ENCODE measurements around the gene STRADA.

STRADA gene

DNA sequence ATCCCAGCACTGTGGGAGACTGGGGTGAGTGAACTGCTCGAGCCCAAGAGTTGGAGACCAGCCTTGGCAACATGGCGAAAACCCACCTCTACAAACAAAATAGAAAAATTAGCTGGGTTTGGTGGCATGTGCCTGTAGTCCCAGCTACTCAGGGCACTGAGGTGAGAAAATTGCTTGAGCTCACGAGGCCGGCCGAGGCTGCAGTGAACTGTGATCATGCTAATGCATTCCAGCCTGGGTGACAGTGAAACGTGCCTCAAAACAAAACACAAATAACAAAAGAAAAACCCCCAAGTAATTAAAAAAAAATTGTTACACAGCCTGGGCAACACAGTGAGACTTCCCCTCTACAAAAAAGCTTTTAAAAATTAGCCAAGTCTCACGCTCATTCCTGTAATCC is 26.8 kb upstream of the STRADA start:
- no peak overlapping the region for H3K4me3 ChIP-seq (ENCODE audit: low read depth, low read length)
- TF ChIP-seq, protein P1, sequence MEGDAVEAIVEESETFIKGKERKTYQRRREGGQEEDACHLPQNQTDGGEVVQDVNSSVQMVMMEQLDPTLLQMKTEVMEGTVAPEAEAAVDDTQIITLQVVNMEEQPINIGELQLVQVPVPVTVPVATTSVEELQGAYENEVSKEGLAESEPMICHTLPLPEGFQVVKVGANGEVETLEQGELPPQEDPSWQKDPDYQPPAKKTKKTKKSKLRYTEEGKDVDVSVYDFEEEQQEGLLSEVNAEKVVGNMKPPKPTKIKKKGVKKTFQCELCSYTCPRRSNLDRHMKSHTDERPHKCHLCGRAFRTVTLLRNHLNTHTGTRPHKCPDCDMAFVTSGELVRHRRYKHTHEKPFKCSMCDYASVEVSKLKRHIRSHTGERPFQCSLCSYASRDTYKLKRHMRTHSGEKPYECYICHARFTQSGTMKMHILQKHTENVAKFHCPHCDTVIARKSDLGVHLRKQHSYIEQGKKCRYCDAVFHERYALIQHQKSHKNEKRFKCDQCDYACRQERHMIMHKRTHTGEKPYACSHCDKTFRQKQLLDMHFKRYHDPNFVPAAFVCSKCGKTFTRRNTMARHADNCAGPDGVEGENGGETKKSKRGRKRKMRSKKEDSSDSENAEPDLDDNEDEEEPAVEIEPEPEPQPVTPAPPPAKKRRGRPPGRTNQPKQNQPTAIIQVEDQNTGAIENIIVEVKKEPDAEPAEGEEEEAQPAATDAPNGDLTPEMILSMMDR (IDR thresholded peaks at IDR 0.05; ENCODE audit: low read depth, low read length) = no peak

DNA sequence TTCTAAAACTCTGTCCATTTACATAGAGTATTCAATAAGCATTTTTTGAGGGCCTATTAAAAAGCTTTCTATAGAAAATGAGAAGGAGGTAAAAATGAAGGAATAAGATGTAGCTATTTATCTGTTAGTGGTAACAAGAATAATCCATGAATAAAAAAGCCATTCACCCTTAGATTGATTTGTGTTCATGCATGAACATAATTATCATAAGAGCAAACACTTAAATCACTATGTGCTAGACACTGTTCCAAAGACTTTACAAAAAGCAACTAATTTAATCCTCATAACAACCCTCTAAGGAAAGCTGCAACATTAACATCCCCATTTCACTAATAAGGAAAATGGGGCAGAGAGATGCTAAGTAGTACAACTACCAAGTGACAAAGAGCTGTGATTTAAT is 25.2 kb upstream of the STRADA start:
- TF ChIP-seq, protein P1 (IDR thresholded peaks at IDR 0.05; ENCODE audit: low read depth, low read length) = no peak
- H3K4me3 ChIP-seq (ENCODE audit: low read depth, low read length) = no peak overlapping the region

DNA sequence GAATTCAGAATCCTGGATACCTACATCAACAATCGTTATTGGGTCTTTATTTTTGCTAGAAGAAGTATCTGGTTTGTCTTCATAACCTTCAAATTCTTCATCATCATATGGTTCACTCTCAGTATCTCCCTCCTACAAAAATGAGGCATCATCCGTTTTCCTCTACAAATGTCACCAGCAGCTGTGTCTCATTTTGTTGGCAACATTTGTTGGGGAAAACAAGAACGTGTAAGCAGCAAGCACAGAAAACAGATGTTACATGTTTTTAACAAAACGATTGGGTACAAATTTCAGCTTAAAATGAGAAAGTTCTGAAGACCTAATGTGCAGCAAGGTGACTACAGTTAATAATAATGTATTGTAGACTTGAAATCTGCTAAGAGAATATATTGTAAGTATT is 23.1 kb upstream of the STRADA start:
- TF ChIP-seq, protein P1 (IDR thresholded peaks at IDR 0.05; ENCODE audit: low read depth, low read length) = no peak
- H3K4me3 ChIP-seq (ENCODE audit: low read depth, low read length) = no peak overlapping the region

DNA sequence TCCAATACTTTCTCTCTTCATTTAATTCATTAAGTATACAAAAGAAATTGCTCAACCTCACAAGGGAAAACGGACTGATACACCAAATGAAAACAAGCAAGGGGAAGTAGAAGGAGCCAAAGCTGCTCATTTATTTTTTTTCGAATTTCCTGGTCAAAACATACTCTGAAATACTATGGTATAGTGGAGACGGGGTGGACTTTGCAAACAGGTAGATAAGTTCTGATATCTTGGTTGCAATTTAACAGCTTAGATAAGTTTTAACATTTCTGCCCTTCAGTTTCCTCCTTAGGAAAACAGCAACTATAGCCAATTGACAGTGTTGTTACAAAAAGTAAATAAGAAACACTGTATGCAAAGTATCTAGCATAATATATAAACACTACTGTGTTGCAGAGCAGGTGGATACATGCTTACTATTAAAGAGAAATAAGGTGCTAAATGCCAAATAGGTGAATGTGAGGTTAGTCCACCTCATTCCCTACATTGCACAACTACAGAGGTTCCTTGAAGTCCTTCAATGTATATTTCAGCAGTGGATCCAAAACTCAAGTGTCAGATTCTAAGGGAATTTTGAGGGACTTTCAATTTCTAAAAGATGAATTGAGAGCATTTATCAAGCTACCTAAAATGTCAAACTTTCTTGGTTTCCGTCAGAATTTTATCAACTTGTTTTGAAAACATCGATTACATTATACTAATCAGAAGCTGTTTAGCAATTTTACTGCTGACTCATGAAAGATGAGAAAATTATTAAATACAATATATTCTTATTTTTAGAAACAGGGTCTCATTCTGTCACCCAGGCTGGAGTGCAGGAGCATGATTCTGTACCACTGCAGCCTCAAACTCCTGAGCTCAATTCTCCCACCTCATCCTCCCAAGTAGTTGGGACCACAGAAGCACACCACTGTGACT is 20.8 kb upstream of the STRADA start:
- TF ChIP-seq, protein P1 (IDR thresholded peaks at IDR 0.05; ENCODE audit: low read depth, low read length) = no peak
- H3K4me3 ChIP-seq (ENCODE audit: low read depth, low read length) = no peak overlapping the region

DNA sequence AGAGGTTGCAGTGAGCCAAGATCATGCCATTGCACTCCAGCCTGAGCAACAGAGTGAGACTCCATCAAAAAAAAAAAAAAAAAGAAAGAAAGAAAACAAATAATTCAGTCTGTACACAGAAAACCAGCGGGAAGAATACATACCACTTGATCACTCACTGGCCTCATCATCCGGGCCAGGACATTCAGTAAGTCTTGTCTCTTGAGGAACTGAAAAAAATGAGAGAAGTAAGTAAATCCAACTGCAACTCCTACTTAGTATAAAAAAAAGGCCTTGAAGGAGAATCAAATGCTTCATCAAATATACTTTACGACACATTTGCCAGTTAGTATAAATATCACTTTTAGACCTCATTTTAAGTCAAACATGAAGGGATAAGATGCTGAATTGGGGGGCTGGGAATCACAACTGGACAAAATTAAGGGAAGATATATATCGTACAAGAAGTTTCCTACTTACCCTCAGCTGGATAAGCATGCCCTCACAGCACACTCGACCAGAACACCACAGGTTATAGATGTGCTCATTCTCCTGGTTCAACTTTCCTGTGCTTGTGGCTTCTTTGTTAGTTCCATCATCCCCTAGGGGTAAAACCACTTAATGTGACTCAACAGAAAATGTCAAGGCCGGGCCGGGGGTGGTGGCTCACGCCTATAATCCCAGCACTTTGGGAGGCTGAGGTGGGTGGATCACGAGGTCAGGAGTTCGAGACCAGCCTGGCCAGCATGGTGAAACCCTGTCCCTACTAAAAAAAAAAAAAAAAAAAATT is 19.4 kb upstream of the STRADA start:
- TF ChIP-seq, protein P1 (IDR thresholded peaks at IDR 0.05; ENCODE audit: low read depth, low read length) = no peak

DNA sequence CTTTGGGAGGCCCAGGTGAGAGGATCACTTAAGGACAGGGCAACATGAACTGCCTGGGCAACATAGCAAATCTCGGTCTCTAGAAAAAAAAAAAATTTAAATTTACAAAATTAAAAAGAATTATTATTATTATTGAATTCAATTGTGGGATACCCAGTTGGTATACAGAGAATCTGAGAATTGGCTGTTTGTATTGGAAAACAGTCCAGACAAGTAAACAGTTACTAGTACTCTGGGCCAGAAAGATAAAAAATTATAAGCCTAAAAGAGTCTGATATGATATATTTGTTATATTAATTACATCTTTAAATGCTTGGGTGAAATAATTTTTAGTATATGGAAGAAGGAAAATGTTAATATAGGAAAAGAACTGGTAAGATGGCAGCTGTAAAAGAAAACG is 16.8 kb upstream of the STRADA start:
- H3K4me3 ChIP-seq (ENCODE audit: low read depth, low read length) = no peak overlapping the region
- TF ChIP-seq, protein P1 (IDR thresholded peaks at IDR 0.05; ENCODE audit: low read depth, low read length) = no peak

More for the DNA sequence above, 19.4 kb upstream of the STRADA start:
- no peak overlapping the region for H3K4me3 ChIP-seq (ENCODE audit: low read depth, low read length)

DNA sequence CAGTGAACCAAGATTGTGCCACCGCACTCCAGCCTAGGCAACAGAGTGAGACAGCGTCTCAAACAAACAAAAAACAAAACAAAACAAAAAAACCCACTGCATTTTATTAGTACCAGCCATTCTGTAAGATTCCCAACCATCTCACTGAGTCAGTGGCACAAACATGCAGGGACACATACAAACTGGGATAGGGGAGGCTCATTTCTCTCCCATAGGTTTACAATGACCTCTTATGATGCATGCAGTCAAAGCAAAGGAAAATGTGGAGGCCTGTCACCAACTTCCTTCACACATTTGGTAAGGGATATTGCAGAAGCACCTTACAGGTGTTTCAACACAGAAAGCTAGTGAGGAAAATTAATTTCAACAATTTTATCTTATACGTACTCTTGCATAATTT is 12.4 kb upstream of the STRADA start:
- TF ChIP-seq, protein P1 (IDR thresholded peaks at IDR 0.05; ENCODE audit: low read depth, low read length) = no peak
- no peak overlapping the region for H3K4me3 ChIP-seq (ENCODE audit: low read depth, low read length)

Measured in WI38 (cell line).